Astrocyte (in vitro differentiated cells and primary cell): ENCODE results near the gene PFKL. TPM values are rescaled to one million over a fixed set of nuclear protein-coding genes. Genes with fewer than 3 reads are reported as not detected.

ENCODE experiments used
- DNase-seq: peaks from one replicate; pipeline ENCODE4 v3.0.0-alpha.2; 2010; ENCODE audit warnings: low read depth
- FAIRE-seq: peaks from 2 replicates; lab custom pipeline; 2011; peaks lifted over from hg19 to GRCh38; lab: Jason Lieb, UNC
- H2AFZ ChIP-seq: 2 replicates; pipeline ENCODE4 v1.6.0; 2012; ENCODE audit warnings: low read depth, low read length, inconsistent platforms
- H3K27ac ChIP-seq: 2 replicates; pipeline ENCODE4 v1.5.1; 2011; ENCODE audit warnings: low read depth, low read length, inconsistent platforms
- H3K27me3 ChIP-seq: 2 replicates; pipeline ENCODE4 v1.6.0; 2011; ENCODE audit warnings: low read length, inconsistent platforms; ENCODE audit not compliant: insufficient read depth
- H3K36me3 ChIP-seq: 2 replicates; pipeline ENCODE4 v1.5.1; 2011; ENCODE audit warnings: low read length, inconsistent platforms; ENCODE audit not compliant: insufficient read depth
- H3K4me1 ChIP-seq: 2 replicates; pipeline ENCODE4 v1.5.1; 2011; ENCODE audit warnings: low read length, inconsistent platforms; ENCODE audit not compliant: insufficient read depth
- H3K4me2 ChIP-seq: 2 replicates; pipeline ENCODE4 v1.6.0; 2012; ENCODE audit warnings: low read length, inconsistent platforms
- H3K4me3 ChIP-seq: 2 replicates; pipeline ENCODE4 v1.5.1; 2011; ENCODE audit warnings: low read depth, mild to moderate bottlenecking, low read length, inconsistent platforms; ENCODE audit not compliant: insufficient read depth
- H3K79me2 ChIP-seq: 2 replicates; pipeline ENCODE4 v1.6.0; 2012; ENCODE audit warnings: mild to moderate bottlenecking, low read length, inconsistent platforms; ENCODE audit not compliant: insufficient read depth
- H3K9ac ChIP-seq: 2 replicates; pipeline ENCODE4 v1.6.0; 2012; ENCODE audit warnings: mild to moderate bottlenecking, low read length, inconsistent platforms
- H3K9me3 ChIP-seq: 2 replicates; pipeline ENCODE4 v1.5.1; 2012; ENCODE audit warnings: low read depth, mild to moderate bottlenecking, low read length, inconsistent platforms; ENCODE audit not compliant: insufficient read depth
- H4K20me1 ChIP-seq: 2 replicates; pipeline ENCODE4 v1.6.0; 2012; ENCODE audit warnings: low read length, inconsistent platforms; ENCODE audit not compliant: insufficient read depth
- H3K27ac Mint-ChIP-seq: one replicate; pipeline ENCODE4 v1.8.0; 2021; ENCODE audit warnings: mild to moderate bottlenecking, mixed read lengths; ENCODE audit not compliant: unreplicated experiment
- H3K27me3 Mint-ChIP-seq: one replicate; pipeline ENCODE4 v1.8.0; 2021; ENCODE audit warnings: low read depth, mixed read lengths; ENCODE audit not compliant: unreplicated experiment
- H3K36me3 Mint-ChIP-seq: one replicate; pipeline ENCODE4 v1.8.0; 2021; ENCODE audit warnings: low read depth, mixed read lengths; ENCODE audit not compliant: unreplicated experiment
- H3K4me1 Mint-ChIP-seq: one replicate; pipeline ENCODE4 v1.8.0; 2021; ENCODE audit warnings: low read depth, mixed read lengths; ENCODE audit not compliant: unreplicated experiment
- H3K4me3 Mint-ChIP-seq: one replicate; pipeline ENCODE4 v1.8.0; 2021; ENCODE audit warnings: mild to moderate bottlenecking, moderate library complexity, mixed read lengths; ENCODE audit not compliant: unreplicated experiment
- H3K9me3 Mint-ChIP-seq: one replicate; pipeline ENCODE4 v1.8.0; 2021; ENCODE audit warnings: mild to moderate bottlenecking, mixed read lengths; ENCODE audit not compliant: unreplicated experiment
- CTCF ChIP-seq: IDR thresholded peaks from 2 replicates; pipeline ENCODE4 v1.5.1; 2011; ENCODE audit warnings: low read depth, mild to moderate bottlenecking, inconsistent platforms, low read length, moderate library complexity; ENCODE audit not compliant: insufficient read depth
- EZH2 ChIP-seq: IDR thresholded peaks from 2 replicates; pipeline ENCODE4 v1.6.1; 2012; ENCODE audit warnings: mild to moderate bottlenecking, low read length, inconsistent platforms; ENCODE audit not compliant: insufficient read depth
- total RNA-seq: library from RNA; stranded (reverse); gene quantifications from 2 replicates; pipeline ENCODE4 v1.2.1, GENCODE V29; 2021

PFKL gene
- total RNA-seq, 1 donor from 2014 or later, result 109 TPM

- no peaks in the 10 kb centered on the region for H3K9me3 ChIP-seq
- H4K20me1 ChIP-seq, result peaks cover 31% of the 10 kb centered on the region
- H3K36me3 Mint-ChIP-seq, result peaks cover 3% of the 10 kb centered on the region
- no peak for TF ChIP-seq CTCF
- H3K27ac Mint-ChIP-seq, result no peak overlapping the region
- H3K4me2 ChIP-seq, result no peak overlapping the region
- no peaks in the 10 kb centered on the region for H3K27me3 Mint-ChIP-seq
- no peaks in the 10 kb centered on the region for H3K4me1 ChIP-seq
- FAIRE-seq (no peak), DNase-seq (no peak)
- H3K9ac ChIP-seq, result no peak overlapping the region
- no peaks in the 10 kb centered on the region for H3K9me3 Mint-ChIP-seq
- peaks cover 5% of the 10 kb centered on the region for H3K36me3 ChIP-seq
- no peaks in the 10 kb centered on the region for H3K27me3 ChIP-seq
- no peak overlapping the region for H3K4me3 Mint-ChIP-seq
- H3K27ac ChIP-seq, result no peak overlapping the region
- no peak overlapping the region for H3K4me3 ChIP-seq
- peaks cover 3% of the 10 kb centered on the region for H3K79me2 ChIP-seq
- peaks cover 10% of the 10 kb centered on the region for H3K4me1 Mint-ChIP-seq
- no peak overlapping the region for H2AFZ ChIP-seq
Observed at GRCh38 chr21:44310628-44311507, 11.0 kb downstream of the PFKL start.

- DNase-seq, result no peak
- peaks cover 24% of the 10 kb centered on the region for H4K20me1 ChIP-seq
- Mint-ChIP-seq H3K27ac (no peak overlapping the region), H3K36me3 (peaks cover 5% of the 10 kb centered on the region), H3K4me1 (peaks cover 7% of the 10 kb centered on the region), H3K4me3 (no peak overlapping the region), H3K9me3 (no peaks in the 10 kb centered on the region), H3K27me3 (no peaks in the 10 kb centered on the region)
- no peak overlapping the region for H2AFZ ChIP-seq
- peaks cover 5% of the 10 kb centered on the region for H3K36me3 ChIP-seq
- no peak overlapping the region for H3K9ac ChIP-seq
- H3K4me3 ChIP-seq, result no peak overlapping the region
- H3K27ac ChIP-seq, result no peak overlapping the region
- H3K79me2 ChIP-seq, result no peaks in the 10 kb centered on the region
- TF ChIP-seq CTCF (no peak), EZH2 (no peak)
- no peaks in the 10 kb centered on the region for H3K4me1 ChIP-seq
- H3K27me3 ChIP-seq, result no peaks in the 10 kb centered on the region
- FAIRE-seq, result no peak
- no peak overlapping the region for H3K4me2 ChIP-seq
- no peaks in the 10 kb centered on the region for H3K9me3 ChIP-seq
Observed at GRCh38 chr21:44312089-44312488, 12.2 kb downstream of the PFKL start.

GRCh38 chr21:44312716-44313115 is 12.9 kb downstream of the PFKL start:
- Mint-ChIP-seq H3K4me3 (no peak overlapping the region), H3K27ac (no peak overlapping the region), H3K27me3 (no peaks in the 10 kb centered on the region), H3K36me3 (peaks cover 4% of the 10 kb centered on the region), H3K9me3 (no peaks in the 10 kb centered on the region), H3K4me1 (peaks cover 4% of the 10 kb centered on the region)
- FAIRE-seq (no peak), DNase-seq (no peak)
- Histone ChIP-seq H3K27me3 (no peaks in the 10 kb centered on the region), H2AFZ (no peak overlapping the region), H3K9me3 (no peaks in the 10 kb centered on the region), H3K4me3 (no peak overlapping the region), H3K4me2 (no peak overlapping the region), H3K79me2 (no peaks in the 10 kb centered on the region), H4K20me1 (peaks cover 21% of the 10 kb centered on the region), H3K4me1 (no peaks in the 10 kb centered on the region), H3K9ac (no peak overlapping the region), H3K27ac (no peak overlapping the region), H3K36me3 (peaks cover 5% of the 10 kb centered on the region)
- TF ChIP-seq EZH2 (no peak), CTCF (no peak)
